K562 (cell line): ENCODE results near the gene SLC17A9. TPM values are rescaled to one million over a fixed set of nuclear protein-coding genes. Genes with fewer than 3 reads are reported as not detected.

Source experiments
- FOXJ2 ChIP-seq: fragments of 200-800 bp; sonication (Bioruptor generic); IDR thresholded peaks from 2 replicates; pipeline ENCODE4 v1.6.1; 2016; ENCODE audit warnings: missing genetic modification characterization, missing compliant biosample characterization
- polyA plus RNA-seq, 8 experiments: library from polyadenylated mRNA; depleted of rRNA in 4 of 8; stranded (reverse) in 5 of 8; unstranded in 3 of 8; fragments of >200 nt; fragmentation: Nextera tagmentation in 2 of 8; fragmentation: Illumina TruSeq in 1 of 8; extraction: Ambion mirVana in 2 of 8; extraction: Trizol in 1 of 8; gene quantifications; 2 replicates each; pipeline versions ENCODE4 v1.2.1 to v1.2.3, GENCODE V29; 2011 to 2014; ENCODE audit warnings: inconsistent platforms in 1 of 8, missing spikeins in 1 of 8
- total RNA-seq, 7 experiments: library from RNA; depleted of rRNA in 6 of 7; stranded (reverse); fragments of >200 nt in 6 of 7; fragmentation: Illumina TruSeq in 2 of 7; extraction: Trizol in 2 of 7; gene quantifications; 2 replicates each; pipeline versions ENCODE4 v1.2.1 to v1.2.3, GENCODE V29; 2011 to 2021; ENCODE audit warnings: low replicate concordance in 1 of 7
- TF ChIP-seq, protein P1 (sequence below), 3 experiments: IDR thresholded peaks in 2 of 3; conservative IDR thresholded peaks in 1 of 3; 2 replicates each; pipeline ENCODE4 v1.5.1; 2011 to 2012; ENCODE audit warnings: low read length in 3 of 3, mild to moderate bottlenecking in 3 of 3, control low read depth in 2 of 3, improper control_type of control experiment in 1 of 3, inconsistent platforms in 1 of 3, low read depth in 1 of 3, mixed read lengths in 1 of 3, moderate library complexity in 1 of 3; ENCODE audit not compliant: insufficient read depth in 2 of 3
- TF ChIP-seq, protein P2 (sequence below): IDR thresholded peaks from 3 replicates; pipeline ENCODE4 v1.6.1; 2011; ENCODE audit warnings: borderline replicate concordance, mild to moderate bottlenecking; ENCODE audit not compliant: insufficient read length, insufficient read depth
- TF ChIP-seq, protein P3 (sequence below), 2 experiments: fragments of 450-650 bp in 1 of 2; sonication (generic) in 1 of 2; formaldehyde crosslinking in 1 of 2; IDR thresholded peaks in 1 of 2; conservative IDR thresholded peaks in 1 of 2; 2 replicates each; pipeline versions ENCODE4 v1.6.1 to v1.8.1; 2016 to 2023; ENCODE audit warnings: mild to moderate bottlenecking in 2 of 2, moderate library complexity in 2 of 2, inconsistent platforms in 1 of 2, missing genetic modification reagents in 1 of 2

The SLC17A9 gene
- total and polyA plus RNA-seq, 9 of the 15 experiments (the other 6 are each of a cell fraction or from before 2014, with no cell fraction given), result 0.04 to 0.31 TPM; not detected in 7

DNA sequence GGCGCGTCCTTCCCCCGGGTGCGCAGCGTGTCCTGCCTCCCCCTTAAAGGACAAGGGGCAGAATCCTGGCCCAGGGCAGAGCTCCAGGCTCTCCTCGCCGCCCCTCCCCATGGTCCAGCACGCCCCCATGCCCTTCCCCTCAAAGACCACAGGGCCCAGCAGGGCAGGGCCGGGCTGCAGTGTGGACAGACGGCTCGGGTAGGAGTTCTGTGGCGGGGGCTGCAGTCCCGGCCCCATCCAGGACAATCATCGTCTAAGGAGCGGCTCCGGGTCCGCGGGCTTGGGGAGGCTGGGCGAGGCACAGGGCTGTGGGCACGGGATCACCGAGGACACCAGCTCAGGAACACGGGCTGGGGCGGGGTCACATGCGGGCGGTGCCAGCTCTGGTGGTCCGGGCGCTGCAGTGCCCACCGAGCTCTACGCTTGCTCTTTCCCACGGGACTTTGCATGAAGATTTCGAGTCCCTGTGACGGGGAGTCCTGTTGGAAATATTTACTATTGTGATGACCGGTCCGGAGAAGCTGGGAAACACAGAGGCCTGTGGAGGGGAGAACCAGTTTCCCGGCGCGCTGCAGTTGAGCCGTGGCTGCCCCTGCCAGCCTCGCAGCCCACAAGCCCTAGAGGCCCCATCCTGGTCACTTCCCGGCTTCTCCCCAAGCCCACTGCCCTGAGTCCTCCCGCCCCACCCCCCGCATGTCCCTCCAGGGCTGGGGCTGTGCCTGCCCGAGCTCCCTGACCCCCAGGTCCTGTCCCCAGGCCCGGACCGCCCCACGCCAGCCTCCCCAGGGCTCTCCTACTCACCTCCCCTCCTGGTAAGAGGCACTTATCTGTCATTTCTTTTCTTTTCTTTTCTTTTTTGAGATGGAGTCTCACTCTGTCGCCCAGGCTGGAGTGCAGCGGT is 20.6 kb downstream of the SLC17A9 start (continued):
- TF ChIP-seq, protein P1, sequence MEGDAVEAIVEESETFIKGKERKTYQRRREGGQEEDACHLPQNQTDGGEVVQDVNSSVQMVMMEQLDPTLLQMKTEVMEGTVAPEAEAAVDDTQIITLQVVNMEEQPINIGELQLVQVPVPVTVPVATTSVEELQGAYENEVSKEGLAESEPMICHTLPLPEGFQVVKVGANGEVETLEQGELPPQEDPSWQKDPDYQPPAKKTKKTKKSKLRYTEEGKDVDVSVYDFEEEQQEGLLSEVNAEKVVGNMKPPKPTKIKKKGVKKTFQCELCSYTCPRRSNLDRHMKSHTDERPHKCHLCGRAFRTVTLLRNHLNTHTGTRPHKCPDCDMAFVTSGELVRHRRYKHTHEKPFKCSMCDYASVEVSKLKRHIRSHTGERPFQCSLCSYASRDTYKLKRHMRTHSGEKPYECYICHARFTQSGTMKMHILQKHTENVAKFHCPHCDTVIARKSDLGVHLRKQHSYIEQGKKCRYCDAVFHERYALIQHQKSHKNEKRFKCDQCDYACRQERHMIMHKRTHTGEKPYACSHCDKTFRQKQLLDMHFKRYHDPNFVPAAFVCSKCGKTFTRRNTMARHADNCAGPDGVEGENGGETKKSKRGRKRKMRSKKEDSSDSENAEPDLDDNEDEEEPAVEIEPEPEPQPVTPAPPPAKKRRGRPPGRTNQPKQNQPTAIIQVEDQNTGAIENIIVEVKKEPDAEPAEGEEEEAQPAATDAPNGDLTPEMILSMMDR (IDR thresholded peaks at IDR 0.05 in 2 of 3, conservative IDR thresholded peaks at IDR 0.05 in 1 of 3; ENCODE audit: insufficient read depth in 2 of 3, low read depth in 1 of 3, low read length in 3 of 3), result no peak
- TF ChIP-seq, protein P2, sequence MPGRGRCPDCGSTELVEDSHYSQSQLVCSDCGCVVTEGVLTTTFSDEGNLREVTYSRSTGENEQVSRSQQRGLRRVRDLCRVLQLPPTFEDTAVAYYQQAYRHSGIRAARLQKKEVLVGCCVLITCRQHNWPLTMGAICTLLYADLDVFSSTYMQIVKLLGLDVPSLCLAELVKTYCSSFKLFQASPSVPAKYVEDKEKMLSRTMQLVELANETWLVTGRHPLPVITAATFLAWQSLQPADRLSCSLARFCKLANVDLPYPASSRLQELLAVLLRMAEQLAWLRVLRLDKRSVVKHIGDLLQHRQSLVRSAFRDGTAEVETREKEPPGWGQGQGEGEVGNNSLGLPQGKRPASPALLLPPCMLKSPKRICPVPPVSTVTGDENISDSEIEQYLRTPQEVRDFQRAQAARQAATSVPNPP, result no peak
- no peak for TF ChIP-seq FOXJ2 (tag)
- TF ChIP-seq, protein P3, sequence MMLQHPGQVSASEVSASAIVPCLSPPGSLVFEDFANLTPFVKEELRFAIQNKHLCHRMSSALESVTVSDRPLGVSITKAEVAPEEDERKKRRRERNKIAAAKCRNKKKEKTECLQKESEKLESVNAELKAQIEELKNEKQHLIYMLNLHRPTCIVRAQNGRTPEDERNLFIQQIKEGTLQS (IDR thresholded peaks at IDR 0.05), result no peak
- TF ChIP-seq, protein P3 (CRISPR knock-in tag; conservative IDR thresholded peaks at IDR 0.05), result no peak
